ENCODE measurements around the gene POU3F3.

Gene POU3F3

GRCh38 chr2:104862058-104862941 lies 8.4 kb downstream of the POU3F3 start:
- no peak overlapping the region for H3K4me3 ChIP-seq (ENCODE audit: low read depth, low read length)
- TF ChIP-seq CTCF (IDR thresholded peaks at IDR 0.05; ENCODE audit: insufficient read depth, low read depth, low read length, missing control alignments), result no peak
- DNase-seq (ENCODE audit: low read depth), result no peak

DNA sequence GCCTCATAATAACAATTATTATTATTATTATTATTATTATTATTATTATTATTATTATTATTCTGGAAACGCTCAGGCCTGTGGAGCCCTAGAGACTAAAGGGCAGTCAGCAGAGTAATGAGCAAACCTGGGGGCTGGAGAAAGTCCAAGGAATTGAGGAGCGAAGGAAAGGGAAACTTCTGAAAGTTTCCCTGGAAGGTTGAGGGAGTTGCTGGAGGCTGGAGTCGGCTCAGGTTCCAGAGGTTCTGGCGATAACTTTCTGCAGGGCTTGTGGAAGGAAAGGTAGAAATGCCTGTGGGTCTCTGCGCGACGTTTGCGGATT lies 9.2 kb downstream of the POU3F3 start:
- TF ChIP-seq CTCF (IDR thresholded peaks at IDR 0.05; ENCODE audit: insufficient read depth, low read depth, low read length, missing control alignments), result no peak
- H3K4me3 ChIP-seq (ENCODE audit: low read depth, low read length), result no peak overlapping the region
- no peak for DNase-seq (ENCODE audit: low read depth)

- TF ChIP-seq CTCF (IDR thresholded peaks at IDR 0.05; ENCODE audit: insufficient read depth, low read depth, low read length, missing control alignments), result no peak
- no peak overlapping the region for H3K4me3 ChIP-seq (ENCODE audit: low read depth, low read length)
- DNase-seq (ENCODE audit: low read depth), result no peak
These were observed 9.8 kb downstream of the POU3F3 start for GRCh38 chr2:104863468-104864279.

- no peak for TF ChIP-seq CTCF (IDR thresholded peaks at IDR 0.05; ENCODE audit: insufficient read depth, low read depth, low read length, missing control alignments)
- DNase-seq (ENCODE audit: low read depth), result no peak
- H3K4me3 ChIP-seq (ENCODE audit: low read depth, low read length), result no peak overlapping the region
These were observed 10.6 kb downstream of the POU3F3 start for GRCh38 chr2:104864280-104865095.

DNA sequence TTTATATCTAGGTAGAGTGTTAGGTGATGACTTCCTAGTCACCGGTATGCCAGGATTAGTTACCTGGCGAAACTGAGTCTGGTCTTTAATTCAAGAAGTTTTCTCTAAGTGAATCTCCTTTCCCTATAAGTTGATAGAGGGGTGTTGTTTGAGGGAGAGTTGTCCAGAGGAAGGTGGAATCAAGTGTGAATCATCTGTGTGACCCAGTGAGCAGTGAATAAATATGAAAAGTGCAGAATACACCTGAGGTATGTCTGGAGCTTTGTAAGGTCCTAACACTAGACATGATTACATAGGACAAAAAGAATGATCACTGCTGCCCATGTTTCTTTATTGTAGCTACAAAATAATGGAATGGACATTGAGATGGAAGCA lies 11.2 kb downstream of the POU3F3 start:
- no peak for TF ChIP-seq CTCF (IDR thresholded peaks at IDR 0.05; ENCODE audit: insufficient read depth, low read depth, low read length, missing control alignments)
- no peak overlapping the region for H3K4me3 ChIP-seq (ENCODE audit: low read depth, low read length)
- DNase-seq (ENCODE audit: low read depth), result no peak

DNA sequence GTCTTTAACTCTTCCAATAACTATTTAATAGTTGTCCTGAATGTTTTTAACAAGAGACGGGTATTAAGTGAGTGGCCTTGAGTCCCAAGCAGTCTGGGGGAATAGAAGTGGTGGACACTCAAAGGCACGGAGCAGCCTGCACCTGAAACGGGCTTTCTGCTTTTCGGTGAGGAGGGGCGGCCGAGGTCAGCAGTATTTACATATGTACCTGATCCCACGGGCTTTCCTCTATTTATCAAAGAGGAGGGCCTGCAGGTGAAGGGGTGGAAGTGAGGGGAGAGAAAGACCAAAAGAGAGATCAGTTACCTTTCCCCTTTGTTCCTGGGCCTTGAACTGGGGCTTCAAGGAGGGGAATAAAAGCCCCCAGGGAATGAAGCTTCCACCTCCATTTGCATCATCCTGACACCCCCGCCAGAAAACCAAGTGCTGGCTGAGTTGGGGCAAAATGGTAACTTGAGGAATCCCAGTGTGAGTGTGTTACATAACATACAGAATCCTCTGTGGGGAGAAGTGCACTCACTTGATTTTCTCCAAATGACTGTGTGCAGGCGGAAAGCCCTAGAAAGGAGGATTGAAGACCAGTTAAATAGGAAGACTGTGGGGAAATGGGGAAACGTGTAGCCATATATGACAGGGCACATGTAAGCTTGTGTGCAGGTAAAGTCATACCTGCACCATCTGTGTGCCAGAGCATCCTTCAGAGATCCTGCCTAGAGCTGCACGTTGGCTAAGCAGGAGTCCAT lies 12.4 kb downstream of the POU3F3 start:
- DNase-seq (ENCODE audit: low read depth), result no peak
- no peak overlapping the region for H3K4me3 ChIP-seq (ENCODE audit: low read depth, low read length)
- TF ChIP-seq CTCF (IDR thresholded peaks at IDR 0.05; ENCODE audit: insufficient read depth, low read depth, low read length, missing control alignments), result no peak
